Gastrocnemius medialis (tissue), 4 donors: ENCODE data around the gene NUBP2. TPM values are rescaled to one million over a fixed set of nuclear protein-coding genes. Genes with fewer than 3 reads are reported as not detected.

ENCODE experiments used
- ATAC-seq, 2 donors: fragments of 150-250 bp; one replicate each; pipeline ENCODE4 v1.9.1; 2016
- DNase-seq, 2 donors: peaks; one replicate each; pipeline ENCODE4 v3.0.0-alpha.2; 2019
- H3K27ac ChIP-seq, 4 donors: fragments of 200-600 bp; sonication (generic); 1 replicate in 1 of 4; 2 replicates in 3 of 4; pipeline ENCODE4 v1.5.1; 2016 to 2018; ENCODE audit warnings: mild to moderate bottlenecking in 2 of 4, moderate library complexity in 1 of 4
- H3K27me3 ChIP-seq, 3 donors: fragments of 200-600 bp; sonication (generic) in 2 of 3; 1 replicate in 1 of 3; 2 replicates in 2 of 3; pipeline versions ENCODE4 v1.5.1 to v1.6.0; 2016 to 2019; ENCODE audit warnings: mild to moderate bottlenecking in 1 of 3, moderate library complexity in 1 of 3
- H3K36me3 ChIP-seq, 2 donors: fragments of 200-600 bp; sonication (generic) in 1 of 2; one replicate each; pipeline ENCODE4 v1.5.1; 2017 to 2018
- H3K4me1 ChIP-seq, 2 donors: fragments of 200-600 bp; sonication (generic) in 1 of 2; one replicate each; pipeline ENCODE4 v1.5.1; 2016 to 2017; ENCODE audit warnings: mild to moderate bottlenecking in 2 of 2
- H3K4me3 ChIP-seq, 4 donors: fragments of 200-600 bp; sonication (generic) in 3 of 4; 1 replicate in 1 of 4; 2 replicates in 3 of 4; pipeline ENCODE4 v1.5.1; 2016 to 2019; ENCODE audit warnings: mild to moderate bottlenecking in 2 of 4
- H3K9me3 ChIP-seq, 3 donors: fragments of 200-600 bp; sonication (generic) in 2 of 3; 1 replicate in 1 of 3; 2 replicates in 2 of 3; pipeline ENCODE4 v1.5.1; 2016 to 2019
- POLR2A ChIP-seq, 2 donors: fragments of 450-650 bp; IDR thresholded peaks; one replicate each; pipeline ENCODE4 v1.6.1; 2017; ENCODE audit warnings: antibody characterized with exemption in 2 of 2, mild to moderate bottlenecking in 2 of 2, moderate library complexity in 2 of 2
- in situ Hi-C, 4 donors: fragments of 200-750 bp; cut with MboI; loops; one replicate each; pipeline versions ENCODE4 v1.15.0 to v1.8.0; 2017; ENCODE audit warnings: low sequenced_read_pairs in 4 of 4
- intact Hi-C: fragments of 100-400 bp; cut with DNase I; formaldehyde crosslinking; loops from one replicate; pipeline ENCODE4 v1.15.1; 2023; ENCODE audit warnings: low total_unique reads
- total RNA-seq, 4 donors: library from RNA; depleted of rRNA; stranded (reverse); fragments of >200 nt; gene quantifications; one replicate each; pipeline versions ENCODE4 v1.1.0 to v1.2.3, GENCODE V29; 2016
- TF ChIP-seq, protein P1 (sequence below), 5 experiments: fragments of 450-650 bp in 3 of 5; fragments of 200-600 bp in 2 of 5; sonication (generic) in 2 of 5; IDR thresholded peaks in 4 of 5; conservative IDR thresholded peaks in 1 of 5; 1 replicate in 4 of 5; 2 replicates in 1 of 5; pipeline ENCODE4 v1.5.1; 2016 to 2019; ENCODE audit warnings: antibody characterized with exemption in 5 of 5, mild to moderate bottlenecking in 3 of 5, moderate library complexity in 3 of 5

The NUBP2 gene
- total RNA-seq, 4 donors from 2014 or later, result 77.3 to 163 (median 80.7) TPM

DNA sequence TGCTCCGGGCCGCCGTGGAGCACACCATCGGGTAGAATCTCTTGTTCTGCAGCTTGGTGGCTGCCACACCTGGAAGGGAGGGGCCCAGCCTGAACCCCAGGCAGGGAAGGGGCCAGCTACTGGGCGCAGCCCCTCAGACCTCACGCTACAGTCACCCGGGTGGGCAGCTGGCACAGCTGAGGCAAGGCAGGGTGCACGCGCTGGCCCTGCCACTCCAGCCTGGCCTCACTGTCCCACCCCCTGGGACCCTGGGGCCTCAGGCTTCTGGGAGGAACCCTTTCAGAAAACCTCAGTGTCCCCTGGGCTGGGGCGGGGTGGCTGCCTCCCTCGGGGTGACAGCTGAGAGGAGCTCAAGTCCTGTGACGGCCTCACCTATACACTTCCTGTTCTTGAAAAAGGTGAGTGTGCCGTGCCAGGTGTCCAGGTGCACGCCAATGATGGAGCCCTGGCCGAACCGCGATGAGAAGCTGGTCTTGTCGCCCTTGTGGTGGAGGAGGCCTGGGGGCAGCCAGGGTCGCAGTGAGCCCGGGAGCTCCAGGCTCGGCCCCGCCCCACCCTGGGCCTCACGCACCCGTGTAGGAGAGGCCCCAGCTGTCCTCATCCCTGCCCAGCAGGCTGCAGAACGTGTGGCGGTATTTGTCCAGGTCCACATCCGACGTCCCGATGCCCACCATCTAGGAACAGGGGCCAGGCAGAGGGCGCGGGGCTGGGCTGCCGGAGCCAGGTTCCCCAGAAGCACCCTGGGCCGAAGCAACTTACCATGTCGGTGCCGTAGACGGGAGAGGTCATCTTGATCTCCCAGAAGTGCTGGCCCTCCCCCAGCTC, 5.2 kb upstream of the NUBP2 start:
- no peak for DNase-seq
- intact Hi-C loops, result loop anchor here (10.0 kb wide), 1 partner anchor 437 kb away; the partner anchor contains the start of genes BRICD5 and PGP
- peaks cover 0 to 38% of the 10 kb centered on the region in 2 donors for H3K36me3 ChIP-seq

DNA sequence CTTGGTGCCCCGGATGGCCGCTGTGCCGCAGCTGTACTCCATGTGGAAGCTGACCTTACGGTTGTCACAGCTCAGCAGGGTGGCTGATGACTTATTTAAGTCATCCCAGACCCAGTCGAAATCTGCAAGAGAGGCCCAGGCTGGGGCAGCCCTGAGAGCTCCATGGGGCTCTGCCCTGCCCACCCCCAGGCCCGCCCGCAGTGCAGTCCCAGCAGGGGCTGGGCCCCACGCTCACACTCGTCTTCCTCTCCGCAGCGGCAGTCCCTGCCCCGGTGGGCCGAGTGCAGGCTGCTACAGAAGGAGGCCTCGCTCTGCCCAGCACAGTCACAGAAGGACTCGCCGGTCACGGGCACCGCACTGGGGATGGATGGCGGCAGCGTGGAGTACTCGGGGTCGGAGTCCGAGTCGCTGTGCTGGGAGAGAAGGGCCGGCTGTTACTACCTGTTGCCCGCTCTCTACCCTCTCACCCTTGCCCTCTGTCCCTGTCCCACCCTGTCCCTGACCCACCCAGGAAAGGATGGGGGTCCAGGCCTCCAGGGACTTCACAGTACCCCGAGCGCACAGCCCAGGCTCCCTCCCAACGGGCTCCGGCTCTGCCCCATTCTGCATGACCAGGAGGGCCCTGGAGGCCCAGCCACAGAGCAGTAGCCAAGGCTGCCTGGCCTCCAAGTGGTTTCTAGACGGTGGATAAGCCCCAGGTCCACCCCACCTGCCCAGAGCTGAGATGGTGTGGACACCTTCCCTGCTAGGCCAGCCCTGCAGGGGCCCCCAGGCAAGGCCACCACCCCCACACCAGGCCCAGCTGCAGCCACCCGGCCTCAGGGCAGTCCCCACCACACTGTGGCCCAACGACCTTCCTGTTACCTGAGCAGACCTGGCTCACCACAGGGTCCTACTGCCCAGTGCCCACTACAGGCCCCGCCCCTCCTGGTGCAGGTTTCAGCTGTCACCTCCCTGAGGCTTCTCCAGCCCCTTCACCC, 4.3 kb upstream of the NUBP2 start:
- H3K36me3 ChIP-seq, result peaks cover 0 to 38% of the 10 kb centered on the region in 2 donors

More for the DNA sequence above, 5.2 kb upstream of the NUBP2 start:
- ATAC-seq, result no peak
- Histone ChIP-seq H3K9me3 (no peaks in the 10 kb centered on the region), H3K4me3 (no peak overlapping the region), H3K27ac (peak overlapping the region in 1 of 4 donors; percentile 9), H3K27me3 (no peaks in the 10 kb centered on the region), H3K4me1 (peaks cover 30 to 43% of the 10 kb centered on the region in 2 donors)
- no peak for TF ChIP-seq POLR2A (IDR thresholded peaks at IDR 0.05)
- TF ChIP-seq, protein P1, sequence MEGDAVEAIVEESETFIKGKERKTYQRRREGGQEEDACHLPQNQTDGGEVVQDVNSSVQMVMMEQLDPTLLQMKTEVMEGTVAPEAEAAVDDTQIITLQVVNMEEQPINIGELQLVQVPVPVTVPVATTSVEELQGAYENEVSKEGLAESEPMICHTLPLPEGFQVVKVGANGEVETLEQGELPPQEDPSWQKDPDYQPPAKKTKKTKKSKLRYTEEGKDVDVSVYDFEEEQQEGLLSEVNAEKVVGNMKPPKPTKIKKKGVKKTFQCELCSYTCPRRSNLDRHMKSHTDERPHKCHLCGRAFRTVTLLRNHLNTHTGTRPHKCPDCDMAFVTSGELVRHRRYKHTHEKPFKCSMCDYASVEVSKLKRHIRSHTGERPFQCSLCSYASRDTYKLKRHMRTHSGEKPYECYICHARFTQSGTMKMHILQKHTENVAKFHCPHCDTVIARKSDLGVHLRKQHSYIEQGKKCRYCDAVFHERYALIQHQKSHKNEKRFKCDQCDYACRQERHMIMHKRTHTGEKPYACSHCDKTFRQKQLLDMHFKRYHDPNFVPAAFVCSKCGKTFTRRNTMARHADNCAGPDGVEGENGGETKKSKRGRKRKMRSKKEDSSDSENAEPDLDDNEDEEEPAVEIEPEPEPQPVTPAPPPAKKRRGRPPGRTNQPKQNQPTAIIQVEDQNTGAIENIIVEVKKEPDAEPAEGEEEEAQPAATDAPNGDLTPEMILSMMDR (IDR thresholded peaks at IDR 0.05 in 4 of 5, conservative IDR thresholded peaks at IDR 0.05 in 1 of 5), result no peak
- in situ Hi-C loops, result no loop called here

DNA sequence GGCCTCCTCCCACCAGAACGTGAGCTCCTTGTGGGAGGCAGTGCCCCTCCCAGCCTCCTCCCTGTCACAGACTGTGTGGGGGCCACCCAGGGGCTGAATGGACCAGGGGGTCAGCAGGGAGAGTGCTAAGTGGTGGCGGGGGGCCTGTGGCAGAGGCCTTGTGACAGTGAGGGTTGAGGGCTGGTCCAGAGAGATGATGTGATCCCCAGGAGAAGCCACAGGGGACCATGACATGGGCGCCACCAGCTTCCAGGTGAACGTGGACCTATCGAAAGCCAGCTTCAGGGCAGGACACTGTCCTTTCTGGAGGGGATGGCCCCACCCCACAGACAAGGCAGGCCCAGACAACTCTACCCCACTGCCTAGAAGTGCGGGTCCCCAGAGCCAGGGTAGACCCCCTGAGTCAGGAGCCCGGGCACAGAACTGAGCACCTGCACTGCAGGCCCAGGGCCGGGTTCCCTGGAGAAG, 3.5 kb upstream of the NUBP2 start:
- Histone ChIP-seq H3K4me3 (no peak overlapping the region), H3K4me1 (peaks cover 33 to 39% of the 10 kb centered on the region in 2 donors), H3K36me3 (peaks cover 0 to 38% of the 10 kb centered on the region in 2 donors), H3K27me3 (no peaks in the 10 kb centered on the region), H3K9me3 (no peaks in the 10 kb centered on the region), H3K27ac (peak overlapping the region; percentile 11 to 92 (median 51))
- no peak for ATAC-seq
- no peak for DNase-seq
- in situ Hi-C loops, result no loop called here
- no peak for TF ChIP-seq POLR2A (IDR thresholded peaks at IDR 0.05)
- TF ChIP-seq, protein P1 (IDR thresholded peaks at IDR 0.05 in 4 of 5, conservative IDR thresholded peaks at IDR 0.05 in 1 of 5), result no peak
- intact Hi-C loops, result loop anchor here (10.0 kb wide), 1 partner anchor 436 kb away; the partner anchor contains the start of genes BRICD5 and PGP

More for the DNA sequence above, 4.3 kb upstream of the NUBP2 start:
- H3K27me3 ChIP-seq, result no peaks in the 10 kb centered on the region
- in situ Hi-C loops, result no loop called here
- TF ChIP-seq, protein P1 (IDR thresholded peaks at IDR 0.05 in 4 of 5, conservative IDR thresholded peaks at IDR 0.05 in 1 of 5), result no peak
- no peak for TF ChIP-seq POLR2A (IDR thresholded peaks at IDR 0.05)
- ATAC-seq (no peak), DNase-seq (no peak)
- peak overlapping the region in 2 of 4 donors; percentile 12 to 92 for H3K27ac ChIP-seq
- H3K4me1 ChIP-seq, result peaks cover 32 to 40% of the 10 kb centered on the region in 2 donors
- intact Hi-C loops, result loop anchor here (10.0 kb wide), 1 partner anchor 436 kb away; the partner anchor contains the start of genes BRICD5 and PGP
- no peak overlapping the region for H3K4me3 ChIP-seq
- no peaks in the 10 kb centered on the region for H3K9me3 ChIP-seq
